ENCODE data around the gene FBLN2. TPM values are rescaled to one million over a fixed set of nuclear protein-coding genes. Genes with fewer than 3 reads are reported as not detected.

The FBLN2 gene
- polyA plus RNA-seq, 3 donors: 0.08 TPM; not detected in 2

GRCh38 chr3:13687517-13687943 lies 138.6 kb downstream of the FBLN2 start:
- H2AFZ ChIP-seq (ENCODE audit: insufficient read depth, low read depth, low read length, poor library complexity, severe bottlenecking): no peak overlapping the region

More at GRCh38 chr3:13687517-13687943, 138.6 kb downstream of the FBLN2 start:
- H3K4me3 ChIP-seq (replicated peaks in 1 of 3; ENCODE audit: low read depth in 2 of 3, low read length in 3 of 3): no peak overlapping the region
- H3K27me3 ChIP-seq (ENCODE audit: control insufficient read depth in 2 of 2, insufficient read depth in 2 of 2, low read length in 2 of 2): no peaks in the 10 kb centered on the region
- no peak for DNase-seq
- H3K4me3 Mint-ChIP-seq: no peak overlapping the region
- intact Hi-C loops (cut with micrococcal nuclease): no loop called here
- no peak overlapping the region for H3K9ac ChIP-seq (ENCODE audit: insufficient read depth, low read length, poor library complexity, severe bottlenecking)
- H3K27me3 Mint-ChIP-seq (ENCODE audit: low read depth in 3 of 3): peaks cover 0 to 5% (median 4%) of the 10 kb centered on the region in 3 donors
- no peak for TF ChIP-seq CTCF (IDR thresholded peaks at IDR 0.05)
- H3K9me3 Mint-ChIP-seq: peaks cover 0 to 4% (median 2%) of the 10 kb centered on the region in 7 donors
- H3K27ac Mint-ChIP-seq: no peak overlapping the region
- no peaks in the 10 kb centered on the region for H3K36me3 Mint-ChIP-seq
- H3K79me2 ChIP-seq (ENCODE audit: insufficient read depth, low read length): no peaks in the 10 kb centered on the region
- no peak overlapping the region for H3K27ac ChIP-seq (ENCODE audit: low read depth in 1 of 2, low read length in 2 of 2)
- WGBS (ENCODE audit: insufficient coverage): 71% methylated on average over 2 of the region's 5 CpGs
- peaks cover 0 to 4% of the 10 kb centered on the region in 2 donors for H3K9me3 ChIP-seq (replicated peaks in 1 of 2; ENCODE audit: control insufficient read depth in 1 of 2, insufficient read depth in 1 of 2, low read length in 2 of 2)
- H4K20me1 ChIP-seq (ENCODE audit: insufficient read depth, low read length): no peaks in the 10 kb centered on the region
- no peaks in the 10 kb centered on the region for H3K4me1 Mint-ChIP-seq
- H3K4me1 ChIP-seq (ENCODE audit: control insufficient read depth in 1 of 2, insufficient read depth in 2 of 2, low read length in 2 of 2): no peaks in the 10 kb centered on the region
- H3K36me3 ChIP-seq (replicated peaks in 1 of 2; ENCODE audit: control insufficient read depth in 1 of 2, insufficient read depth in 2 of 2, low read length in 2 of 2): no peaks in the 10 kb centered on the region
- H3K4me2 ChIP-seq (replicated peaks; ENCODE audit: extremely low read depth, low read length, poor library complexity, severe bottlenecking): no peak overlapping the region

Other genes with a start within 250 kb of the FBLN2 start
- gene NUP210, start 128.8 kb upstream of the FBLN2 start, polyA plus RNA-seq: 10 to 100 TPM in 2 of 3 donors, 1 to 10 TPM in 1; 7.9 to 43.5 (median 13.0) TPM
- gene HDAC11, start 68.8 kb upstream of the FBLN2 start, polyA plus RNA-seq: 1 to 10 TPM; 2.9 to 3.9 (median 3.5) TPM

Data from CD14-positive monocyte (primary cell).